Liver (tissue), 9 donors: Measurements from ENCODE around the gene CLRN3. TPM values are rescaled to one million over a fixed set of nuclear protein-coding genes. Genes with fewer than 3 reads are reported as not detected.

ENCODE experiments used
- DNase-seq: peaks from one replicate; pipeline ENCODE4 v3.0.0-alpha.2; 2017; ENCODE audit warnings: low spot score
- H3K27ac ChIP-seq, 2 donors: one replicate each; pipeline ENCODE4 v1.7.0; 2013; ENCODE audit warnings: inconsistent platforms in 2 of 2, low read length in 2 of 2, control low read depth in 1 of 2, low read depth in 1 of 2, mild to moderate bottlenecking in 1 of 2
- H3K27me3 ChIP-seq, 4 donors: one replicate each; pipeline versions ENCODE4 v1.6.1 to v1.7.0; 2013; ENCODE audit warnings: low read length in 3 of 4, inconsistent platforms in 1 of 4, mild to moderate bottlenecking in 1 of 4, moderate library complexity in 1 of 4; ENCODE audit not compliant: control insufficient read depth in 4 of 4, insufficient read depth in 4 of 4
- H3K36me3 ChIP-seq, 4 donors: one replicate each; pipeline versions ENCODE4 v1.6.1 to v1.7.0; 2013; ENCODE audit warnings: low read length in 3 of 4, mild to moderate bottlenecking in 3 of 4, low read depth in 1 of 4, moderate library complexity in 1 of 4; ENCODE audit not compliant: control insufficient read depth in 4 of 4, insufficient read depth in 3 of 4
- H3K4me1 ChIP-seq, 4 donors: one replicate each; pipeline versions ENCODE4 v1.6.1 to v1.7.0; 2013; ENCODE audit warnings: low read length in 3 of 4, mild to moderate bottlenecking in 3 of 4, moderate library complexity in 1 of 4; ENCODE audit not compliant: control insufficient read depth in 4 of 4, insufficient read depth in 4 of 4
- H3K4me3 ChIP-seq, 3 donors: one replicate each; pipeline versions ENCODE4 v1.6.1 to v1.7.0; 2013; ENCODE audit warnings: low read length in 3 of 3, control low read depth in 1 of 3, low read depth in 1 of 3, mild to moderate bottlenecking in 1 of 3
- H3K9ac ChIP-seq, 2 donors: one replicate each; pipeline ENCODE4 v1.7.0; 2013; ENCODE audit warnings: low read length in 2 of 2, mild to moderate bottlenecking in 2 of 2, moderate library complexity in 2 of 2, control low read depth in 1 of 2, low read depth in 1 of 2
- H3K9me3 ChIP-seq, 4 donors: one replicate each; pipeline versions ENCODE4 v1.6.1 to v1.7.0; 2013; ENCODE audit warnings: low read length in 3 of 4; ENCODE audit not compliant: control insufficient read depth in 4 of 4
- ATF3 ChIP-seq: IDR thresholded peaks from 2 replicates; pipeline ENCODE4 v1.6.1; 2016; ENCODE audit warnings: antibody characterized with exemption
- CTCF ChIP-seq: fragments of 150-350 bp; IDR thresholded peaks from 2 replicates; pipeline ENCODE4 v1.5.1; 2017; ENCODE audit warnings: improper control_type of control experiment, low read depth, low read length; ENCODE audit not compliant: missing input control
- EGR1 ChIP-seq, 2 donors: IDR thresholded peaks; 2 replicates each; pipeline ENCODE4 v1.6.1; 2016 to 2018; ENCODE audit warnings: antibody characterized with exemption in 2 of 2, low read depth in 2 of 2
- FOXA1 ChIP-seq: IDR thresholded peaks from 2 replicates; pipeline ENCODE4 v1.6.1; 2016; ENCODE audit warnings: antibody characterized with exemption
- FOXA2 ChIP-seq: IDR thresholded peaks from 2 replicates; pipeline ENCODE4 v1.6.1; 2016; ENCODE audit warnings: antibody characterized with exemption
- GABPA ChIP-seq, 2 donors: IDR thresholded peaks in 1 of 2; conservative IDR thresholded peaks in 1 of 2; 2 replicates each; pipeline ENCODE4 v1.6.1; 2016; ENCODE audit warnings: antibody characterized with exemption in 2 of 2, mild to moderate bottlenecking in 1 of 2, moderate library complexity in 1 of 2
- HNF4G ChIP-seq: IDR thresholded peaks from 2 replicates; pipeline ENCODE4 v1.6.1; 2016; ENCODE audit warnings: antibody characterized with exemption
- JUND ChIP-seq, 2 donors: IDR thresholded peaks; 2 replicates each; pipeline ENCODE4 v1.6.1; 2016; ENCODE audit warnings: antibody characterized with exemption in 2 of 2
- MAX ChIP-seq: IDR thresholded peaks from 2 replicates; pipeline ENCODE4 v1.6.1; 2016; ENCODE audit warnings: antibody characterized with exemption
- NR2F2 ChIP-seq: IDR thresholded peaks from 2 replicates; pipeline ENCODE4 v1.6.1; 2016; ENCODE audit warnings: antibody characterized with exemption
- RAD21 ChIP-seq, 2 donors: IDR thresholded peaks; 2 replicates each; pipeline ENCODE4 v1.6.1; 2016; ENCODE audit warnings: antibody characterized with exemption in 2 of 2, mild to moderate bottlenecking in 2 of 2
- REST ChIP-seq: IDR thresholded peaks from 2 replicates; pipeline ENCODE4 v1.6.1; 2016; ENCODE audit warnings: antibody characterized with exemption, mild to moderate bottlenecking
- SP1 ChIP-seq: IDR thresholded peaks from 2 replicates; pipeline ENCODE4 v1.6.1; 2018; ENCODE audit warnings: antibody characterized with exemption, mild to moderate bottlenecking
- TAF1 ChIP-seq: conservative IDR thresholded peaks from 2 replicates; pipeline ENCODE4 v1.6.1; 2016; ENCODE audit warnings: antibody characterized with exemption, mild to moderate bottlenecking
- YY1 ChIP-seq: IDR thresholded peaks from 2 replicates; pipeline ENCODE4 v1.6.1; 2016; ENCODE audit warnings: antibody characterized with exemption, mild to moderate bottlenecking
- ZBTB33 ChIP-seq: IDR thresholded peaks from 2 replicates; pipeline ENCODE4 v1.6.1; 2016; ENCODE audit warnings: antibody characterized with exemption
- WGBS: extraction: QIAGEN DNeasy Blood & Tissue Kit; methylation state at CpG from one replicate; pipeline ENCODE4 v1.1.7; 2013; 5-methylcytosine and 5-hydroxymethylcytosine counted together
- polyA plus RNA-seq, 2 donors: library from polyadenylated mRNA; stranded (reverse) in 1 of 2; unstranded in 1 of 2; fragments of 200-250 nt in 1 of 2; fragments of >200 nt in 1 of 2; fragmentation: Nextera tagmentation in 1 of 2; extraction: Ambion mirVana in 1 of 2; gene quantifications; one replicate each; pipeline versions ENCODE4 v1.2.1 to v1.2.3, GENCODE V29; 2013 to 2015
- total RNA-seq, 2 donors: library from RNA; depleted of rRNA; stranded (reverse); fragments of >200 nt; gene quantifications; one replicate each; pipeline ENCODE4 v1.2.3, GENCODE V29; 2014
- donor health status: healthy.
- donor health status: healthy.
- donor health status: healthy.
- donor health status: healthy.
- donor health status: healthy.

The CLRN3 gene
- total and polyA plus RNA-seq, 4 donors: 0.33 to 16.9 (median 6.9) TPM

GRCh38 chr10:127920306-127921074 is 27.7 kb upstream of the CLRN3 start:
- Histone ChIP-seq H3K36me3 (no peaks in the 10 kb centered on the region), H3K9me3 (no peaks in the 10 kb centered on the region), H3K4me1 (no peaks in the 10 kb centered on the region), H3K27me3 (no peaks in the 10 kb centered on the region), H3K27ac (no peak overlapping the region), H3K4me3 (no peak overlapping the region), H3K9ac (no peak overlapping the region)
- WGBS: 83% methylated on average over 11 of the region's 11 CpGs
- DNase-seq: no peak
- TF ChIP-seq FOXA1 (no peak), CTCF (no peak), JUND (IDR thresholded peaks at IDR 0.05) (no peak), TAF1 (no peak), SP1 (no peak), FOXA2 (no peak), REST (no peak), NR2F2 (no peak), ZBTB33 (no peak), YY1 (no peak), GABPA (IDR thresholded peaks at IDR 0.05 in 1 of 2, conservative IDR thresholded peaks at IDR 0.05 in 1 of 2) (no peak), ATF3 (no peak), MAX (no peak), RAD21 (IDR thresholded peaks at IDR 0.05) (no peak), HNF4G (no peak), EGR1 (IDR thresholded peaks at IDR 0.05; ENCODE audit: low read depth in 2 of 2) (no peak)
